ENCODE measurements around the gene TIA1. TPM values are rescaled to one million over a fixed set of nuclear protein-coding genes. Genes with fewer than 3 reads are reported as not detected.

Gene TIA1
- total RNA-seq, 1 experiment from 2014 or later, result 192 TPM

DNA sequence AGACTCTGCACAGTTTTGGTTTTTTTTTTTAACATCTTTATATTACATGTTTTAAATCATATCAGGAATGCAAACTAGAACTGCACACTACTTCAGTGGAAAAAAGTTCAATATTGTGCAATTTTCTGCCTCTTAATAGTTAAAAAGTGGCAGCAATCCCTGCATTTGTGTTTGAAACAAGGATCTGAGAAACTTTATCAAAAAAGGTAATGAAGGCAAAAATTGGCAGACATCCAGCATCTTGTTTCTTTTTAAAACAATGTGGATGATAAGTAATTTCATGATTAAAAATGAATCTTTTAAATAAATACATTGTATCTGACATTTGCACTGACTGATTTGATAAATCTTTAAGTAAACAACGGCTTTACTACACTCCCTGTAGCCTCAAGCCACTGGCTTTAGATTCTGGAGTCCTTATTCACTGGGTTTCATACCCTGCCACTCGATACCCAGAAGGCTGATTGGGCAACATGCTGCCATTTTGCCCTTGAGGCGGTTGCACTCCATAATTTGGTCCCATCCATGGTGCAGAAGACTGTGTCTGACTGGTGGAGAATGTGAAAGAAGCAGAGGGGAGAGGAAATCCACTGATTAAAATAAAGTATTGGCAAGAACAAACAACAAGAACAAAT lies 36.0 kb downstream of the TIA1 start:
- no peak for DNase-seq
- Histone ChIP-seq H3K9me3 (ENCODE audit: low read length) (no peaks in the 10 kb centered on the region), H3K9me2 (replicated peaks; ENCODE audit: insufficient read depth, low read length) (no peaks in the 10 kb centered on the region), H3K9ac (ENCODE audit: low read length) (no peak overlapping the region), H3K36me3 (ENCODE audit: insufficient read depth, low read length) (peaks cover 72% of the 10 kb centered on the region), H3K27me3 (ENCODE audit: low read length) (no peaks in the 10 kb centered on the region), H3K4me3 (ENCODE audit: low read length) (no peak overlapping the region), H3K4me2 (ENCODE audit: low read depth, low read length, poor library complexity, severe bottlenecking) (no peak overlapping the region), H3K79me2 (ENCODE audit: low read length) (no peaks in the 10 kb centered on the region), H2AFZ (ENCODE audit: low read length) (no peak overlapping the region), H3K27ac (ENCODE audit: low read length) (no peak overlapping the region), H4K20me1 (ENCODE audit: insufficient read depth, low read depth, low read length) (no peaks in the 10 kb centered on the region), H3K4me1 (ENCODE audit: low read length) (no peaks in the 10 kb centered on the region)

DNA sequence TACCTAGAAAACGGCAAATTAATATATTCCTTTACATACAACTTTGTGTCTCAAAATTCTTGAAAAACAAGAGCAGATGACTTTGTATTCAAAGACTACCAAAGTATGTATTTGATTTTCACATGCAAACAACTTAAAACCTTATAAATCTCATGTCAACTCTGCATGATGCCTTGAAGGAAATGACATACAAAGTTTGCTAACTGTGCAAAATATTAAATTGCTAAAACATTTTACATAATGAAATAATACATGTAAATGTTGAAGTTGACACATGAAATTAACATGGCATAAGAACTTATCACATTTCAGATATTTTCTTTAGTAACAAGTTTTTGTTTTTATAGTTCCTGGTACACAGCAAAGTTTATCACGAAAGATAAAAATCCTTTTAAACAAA lies 36.8 kb downstream of the TIA1 start:
- Histone ChIP-seq H3K9ac (ENCODE audit: low read length) (no peak overlapping the region), H3K79me2 (ENCODE audit: low read length) (no peaks in the 10 kb centered on the region), H3K36me3 (ENCODE audit: insufficient read depth, low read length) (peaks cover 69% of the 10 kb centered on the region), H2AFZ (ENCODE audit: low read length) (no peak overlapping the region), H3K9me2 (replicated peaks; ENCODE audit: insufficient read depth, low read length) (no peaks in the 10 kb centered on the region), H3K9me3 (ENCODE audit: low read length) (no peaks in the 10 kb centered on the region), H3K27me3 (ENCODE audit: low read length) (no peaks in the 10 kb centered on the region), H3K27ac (ENCODE audit: low read length) (no peak overlapping the region), H4K20me1 (ENCODE audit: insufficient read depth, low read depth, low read length) (no peaks in the 10 kb centered on the region), H3K4me2 (ENCODE audit: low read depth, low read length, poor library complexity, severe bottlenecking) (no peak overlapping the region), H3K4me1 (ENCODE audit: low read length) (no peaks in the 10 kb centered on the region), H3K4me3 (ENCODE audit: low read length) (no peak overlapping the region)
- no peak for DNase-seq

DNA sequence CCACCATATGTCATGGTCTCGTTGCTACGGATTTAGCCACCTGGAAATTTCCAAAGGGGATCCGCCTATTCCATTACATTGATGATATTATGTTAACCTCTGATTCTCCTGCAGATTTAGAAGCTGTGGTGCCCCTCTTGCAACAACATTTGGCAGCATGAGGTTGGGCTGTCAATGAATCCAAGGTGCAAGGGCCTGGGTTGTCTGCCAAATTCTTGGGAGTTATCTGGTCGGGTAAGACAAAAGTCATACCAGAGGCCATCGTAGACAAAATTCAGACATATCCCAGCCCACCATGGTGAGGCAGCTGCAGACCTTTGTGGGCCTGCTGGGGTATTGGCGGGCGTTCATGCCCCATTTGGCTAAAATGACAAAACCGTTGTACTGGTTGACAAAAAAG lies 44.0 kb downstream of the TIA1 start:
- Histone ChIP-seq H3K79me2 (ENCODE audit: low read length) (no peaks in the 10 kb centered on the region), H3K27ac (ENCODE audit: low read length) (no peak overlapping the region), H3K36me3 (ENCODE audit: insufficient read depth, low read length) (peaks cover 5% of the 10 kb centered on the region; the same call in 1 of the 2 replicates), H3K9ac (ENCODE audit: low read length) (no peak overlapping the region), H3K4me2 (ENCODE audit: low read depth, low read length, poor library complexity, severe bottlenecking) (no peak overlapping the region), H4K20me1 (ENCODE audit: insufficient read depth, low read depth, low read length) (no peaks in the 10 kb centered on the region), H2AFZ (ENCODE audit: low read length) (no peak overlapping the region), H3K9me2 (replicated peaks; ENCODE audit: insufficient read depth, low read length) (no peaks in the 10 kb centered on the region), H3K27me3 (ENCODE audit: low read length) (no peaks in the 10 kb centered on the region), H3K4me3 (ENCODE audit: low read length) (no peak overlapping the region), H3K4me1 (ENCODE audit: low read length) (no peaks in the 10 kb centered on the region), H3K9me3 (ENCODE audit: low read length) (no peaks in the 10 kb centered on the region)
- no peak for DNase-seq

DNA sequence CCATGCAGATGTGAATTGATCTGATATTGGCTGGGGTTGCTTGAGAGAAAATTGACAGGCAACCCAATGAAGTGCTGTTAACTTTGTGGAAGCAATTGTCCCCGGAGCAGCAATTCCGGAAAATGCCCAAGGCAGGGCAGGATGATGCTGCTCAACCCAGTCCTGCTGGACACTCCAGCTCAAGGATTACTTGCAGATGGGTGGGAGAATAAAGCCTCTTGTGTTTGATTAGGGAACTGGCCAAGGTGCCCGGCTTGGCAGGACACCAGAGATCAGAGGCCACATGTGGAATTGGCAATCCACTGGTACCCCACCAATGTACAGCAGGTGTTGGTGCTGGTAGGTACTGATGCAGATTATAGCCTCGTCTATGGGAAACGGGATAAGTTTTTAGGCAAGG lies 45.3 kb downstream of the TIA1 start:
- no peak overlapping the region for H3K4me3 ChIP-seq (ENCODE audit: low read length)
- no peaks in the 10 kb centered on the region for H3K36me3 ChIP-seq (ENCODE audit: insufficient read depth, low read length)
- H4K20me1 ChIP-seq (ENCODE audit: insufficient read depth, low read depth, low read length), result no peaks in the 10 kb centered on the region
- DNase-seq, result no peak
- H2AFZ ChIP-seq (ENCODE audit: low read length), result no peak overlapping the region
- H3K9me3 ChIP-seq (ENCODE audit: low read length), result no peaks in the 10 kb centered on the region
- no peaks in the 10 kb centered on the region for H3K79me2 ChIP-seq (ENCODE audit: low read length)
- no peaks in the 10 kb centered on the region for H3K4me1 ChIP-seq (ENCODE audit: low read length)
- H3K27ac ChIP-seq (ENCODE audit: low read length), result no peak overlapping the region
- no peak overlapping the region for H3K9ac ChIP-seq (ENCODE audit: low read length)
- H3K27me3 ChIP-seq (ENCODE audit: low read length), result no peaks in the 10 kb centered on the region
- H3K4me2 ChIP-seq (ENCODE audit: low read depth, low read length, poor library complexity, severe bottlenecking), result no peak overlapping the region
- no peaks in the 10 kb centered on the region for H3K9me2 ChIP-seq (replicated peaks; ENCODE audit: insufficient read depth, low read length)

DNA sequence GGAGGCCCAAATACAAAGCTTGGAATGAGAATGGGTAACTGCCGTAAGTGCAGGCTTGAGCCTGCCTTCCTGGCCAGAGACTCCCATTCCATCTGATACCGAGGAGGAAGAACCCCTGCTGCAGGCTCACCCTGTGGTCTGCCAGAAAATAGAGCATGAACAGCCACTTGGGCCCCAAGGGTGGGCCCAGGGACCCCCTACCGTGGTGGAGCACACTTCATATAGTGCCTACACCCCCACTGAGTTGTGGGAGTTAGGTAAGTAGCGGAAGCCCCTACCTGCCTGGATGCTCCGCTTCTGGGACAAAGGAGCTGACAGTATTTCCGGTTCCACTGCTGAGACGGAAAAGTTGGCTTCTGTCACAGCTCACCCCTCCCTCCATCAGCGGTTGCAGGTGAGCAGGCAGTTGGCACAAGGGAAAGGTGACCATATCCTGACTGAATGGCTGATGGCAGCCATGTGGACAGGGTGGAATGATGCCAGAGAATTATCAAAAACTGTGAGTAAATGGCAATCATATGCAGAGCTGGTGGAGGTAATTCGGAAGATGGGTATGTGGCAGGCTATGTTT lies 46.1 kb downstream of the TIA1 start:
- no peak overlapping the region for H3K9ac ChIP-seq (ENCODE audit: low read length)
- no peak overlapping the region for H3K4me3 ChIP-seq (ENCODE audit: low read length)
- no peaks in the 10 kb centered on the region for H4K20me1 ChIP-seq (ENCODE audit: insufficient read depth, low read depth, low read length)
- no peaks in the 10 kb centered on the region for H3K4me1 ChIP-seq (ENCODE audit: low read length)
- DNase-seq, result no peak
- H3K9me3 ChIP-seq (ENCODE audit: low read length), result no peaks in the 10 kb centered on the region
- H3K27ac ChIP-seq (ENCODE audit: low read length), result no peak overlapping the region
- H3K4me2 ChIP-seq (ENCODE audit: low read depth, low read length, poor library complexity, severe bottlenecking), result no peak overlapping the region
- no peaks in the 10 kb centered on the region for H3K36me3 ChIP-seq (ENCODE audit: insufficient read depth, low read length)
- no peaks in the 10 kb centered on the region for H3K27me3 ChIP-seq (ENCODE audit: low read length)
- no peaks in the 10 kb centered on the region for H3K79me2 ChIP-seq (ENCODE audit: low read length)
- H3K9me2 ChIP-seq (replicated peaks; ENCODE audit: insufficient read depth, low read length), result no peaks in the 10 kb centered on the region
- no peak overlapping the region for H2AFZ ChIP-seq (ENCODE audit: low read length)

DNA sequence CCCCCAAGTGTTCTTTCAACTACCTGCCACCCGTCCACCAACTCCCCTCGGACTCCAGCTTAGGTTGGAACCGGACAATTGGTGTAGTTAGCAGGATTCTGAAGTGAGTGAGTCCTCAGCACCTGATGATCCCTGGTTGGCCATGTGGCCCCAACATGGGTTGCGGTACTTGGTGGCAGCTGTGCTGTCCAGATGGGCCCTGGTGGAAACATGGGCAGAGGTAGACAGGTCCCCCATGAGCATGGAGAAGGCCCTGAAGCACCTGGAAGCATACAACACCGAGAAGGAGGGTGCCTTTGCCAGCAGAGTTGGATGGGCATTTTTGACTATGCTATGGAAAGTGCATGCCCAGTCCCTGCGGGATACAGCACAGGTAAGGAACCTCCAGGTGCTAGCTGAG lies 46.6 kb downstream of the TIA1 start:
- Histone ChIP-seq H3K36me3 (ENCODE audit: insufficient read depth, low read length) (no peaks in the 10 kb centered on the region), H3K9me3 (ENCODE audit: low read length) (no peaks in the 10 kb centered on the region), H3K27me3 (ENCODE audit: low read length) (no peaks in the 10 kb centered on the region), H3K4me1 (ENCODE audit: low read length) (no peaks in the 10 kb centered on the region), H3K79me2 (ENCODE audit: low read length) (no peaks in the 10 kb centered on the region), H3K9me2 (replicated peaks; ENCODE audit: insufficient read depth, low read length) (no peaks in the 10 kb centered on the region), H2AFZ (ENCODE audit: low read length) (no peak overlapping the region), H3K4me3 (ENCODE audit: low read length) (no peak overlapping the region), H3K9ac (ENCODE audit: low read length) (no peak overlapping the region), H4K20me1 (ENCODE audit: insufficient read depth, low read depth, low read length) (no peaks in the 10 kb centered on the region), H3K4me2 (ENCODE audit: low read depth, low read length, poor library complexity, severe bottlenecking) (no peak overlapping the region), H3K27ac (ENCODE audit: low read length) (no peak overlapping the region)
- no peak for DNase-seq

DNA sequence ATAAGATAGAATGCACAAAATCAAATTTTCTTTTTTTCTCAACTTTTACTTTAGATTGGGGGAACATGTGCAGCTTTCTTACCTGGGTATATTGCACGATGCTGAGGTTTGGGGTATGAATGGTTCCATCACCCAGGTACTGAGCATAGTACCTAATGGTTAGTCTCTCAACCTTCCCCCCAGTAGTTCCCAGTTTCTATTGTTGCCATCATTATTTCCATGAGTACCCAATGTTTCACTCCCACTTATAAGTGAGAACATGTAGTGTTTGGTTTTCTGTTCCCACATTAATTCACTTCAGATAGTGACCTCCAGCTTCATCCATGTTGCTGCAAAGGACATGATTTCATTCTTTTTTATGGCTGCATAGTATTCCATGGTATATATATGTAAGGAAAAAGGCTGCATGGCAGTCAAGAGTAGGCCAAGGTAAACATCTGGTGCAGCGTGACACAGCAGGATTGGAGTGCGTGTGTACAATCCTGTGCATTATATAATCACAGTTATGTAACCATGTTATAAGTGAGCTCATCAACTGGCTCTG lies 47.1 kb downstream of the TIA1 start:
- no peak overlapping the region for H3K4me2 ChIP-seq (ENCODE audit: low read depth, low read length, poor library complexity, severe bottlenecking)
- no peak overlapping the region for H3K27ac ChIP-seq (ENCODE audit: low read length)
- H3K9me2 ChIP-seq (replicated peaks; ENCODE audit: insufficient read depth, low read length), result no peaks in the 10 kb centered on the region
- DNase-seq, result no peak
- H3K9ac ChIP-seq (ENCODE audit: low read length), result no peak overlapping the region
- H3K4me1 ChIP-seq (ENCODE audit: low read length), result no peaks in the 10 kb centered on the region
- no peaks in the 10 kb centered on the region for H3K79me2 ChIP-seq (ENCODE audit: low read length)
- H3K27me3 ChIP-seq (ENCODE audit: low read length), result no peaks in the 10 kb centered on the region
- H3K36me3 ChIP-seq (ENCODE audit: insufficient read depth, low read length), result no peaks in the 10 kb centered on the region
- no peaks in the 10 kb centered on the region for H3K9me3 ChIP-seq (ENCODE audit: low read length)
- no peak overlapping the region for H3K4me3 ChIP-seq (ENCODE audit: low read length)
- H4K20me1 ChIP-seq (ENCODE audit: insufficient read depth, low read depth, low read length), result no peaks in the 10 kb centered on the region
- H2AFZ ChIP-seq (ENCODE audit: low read length), result no peak overlapping the region

DNA sequence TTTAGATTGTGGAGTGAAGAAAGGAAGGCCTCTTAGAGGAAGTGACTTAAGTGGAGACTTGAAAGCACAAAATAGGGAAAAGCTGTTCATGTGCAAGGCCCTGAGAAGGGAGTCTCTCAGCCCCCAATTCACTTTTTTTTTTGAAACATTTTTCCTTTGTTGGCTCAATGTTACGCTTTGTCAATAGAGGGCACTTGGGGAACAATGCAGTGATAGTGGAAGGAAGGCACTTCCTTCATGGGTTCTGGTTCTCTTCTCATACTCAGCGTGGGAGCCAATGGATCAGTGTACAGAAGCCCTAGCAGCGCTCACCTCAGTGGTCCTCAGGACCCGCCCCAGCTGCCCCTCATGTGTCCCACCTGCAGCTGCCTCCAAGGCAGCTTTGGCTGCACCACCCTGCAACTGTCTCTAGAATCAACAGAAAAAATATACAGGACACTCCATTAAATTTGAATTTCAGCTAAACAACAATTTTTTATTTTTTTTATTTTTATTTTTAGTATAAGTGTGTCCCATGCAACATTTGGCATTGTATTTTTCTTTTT lies 49.0 kb downstream of the TIA1 start:
- no peaks in the 10 kb centered on the region for H3K9me2 ChIP-seq (replicated peaks; ENCODE audit: insufficient read depth, low read length)
- no peaks in the 10 kb centered on the region for H3K36me3 ChIP-seq (ENCODE audit: insufficient read depth, low read length)
- no peak overlapping the region for H3K9ac ChIP-seq (ENCODE audit: low read length)
- no peak overlapping the region for H3K4me3 ChIP-seq (ENCODE audit: low read length)
- no peaks in the 10 kb centered on the region for H3K79me2 ChIP-seq (ENCODE audit: low read length)
- H3K27ac ChIP-seq (ENCODE audit: low read length), result no peak overlapping the region
- H3K9me3 ChIP-seq (ENCODE audit: low read length), result no peaks in the 10 kb centered on the region
- H3K4me1 ChIP-seq (ENCODE audit: low read length), result no peaks in the 10 kb centered on the region
- no peak overlapping the region for H3K4me2 ChIP-seq (ENCODE audit: low read depth, low read length, poor library complexity, severe bottlenecking)
- H2AFZ ChIP-seq (ENCODE audit: low read length), result no peak overlapping the region
- H4K20me1 ChIP-seq (ENCODE audit: insufficient read depth, low read depth, low read length), result no peaks in the 10 kb centered on the region
- no peak for DNase-seq
- no peaks in the 10 kb centered on the region for H3K27me3 ChIP-seq (ENCODE audit: low read length)

Data from Karpas-422 (cell line).